Left ventricle myocardium inferior (tissue), 1 donor: ENCODE results near the gene CHD8. TPM values are rescaled to one million over a fixed set of nuclear protein-coding genes. Genes with fewer than 3 reads are reported as not detected.

ENCODE experiments used
- DNase-seq: peaks from one replicate; pipeline ENCODE4 v3.0.0-alpha.2; 2020
- H3K27ac ChIP-seq: fragments of 200-600 bp; replicated peaks from 2 replicates; pipeline ENCODE4 v1.8.0; 2021
- H3K27me3 ChIP-seq: fragments of 200-600 bp; 2 replicates; pipeline ENCODE4 v1.8.0; 2021; ENCODE audit warnings: low read depth
- H3K36me3 ChIP-seq: fragments of 200-600 bp; 2 replicates; pipeline ENCODE4 v1.8.0; 2021
- H3K4me1 ChIP-seq: fragments of 200-600 bp; 2 replicates; pipeline ENCODE4 v1.8.0; 2021
- H3K4me3 ChIP-seq: fragments of 200-600 bp; 2 replicates; pipeline ENCODE4 v1.8.0; 2021; ENCODE audit warnings: mild to moderate bottlenecking, moderate library complexity
- H3K9me3 ChIP-seq: fragments of 200-600 bp; replicated peaks from 2 replicates; pipeline ENCODE4 v1.8.0; 2021
- CTCF ChIP-seq: fragments of 200-600 bp; IDR thresholded peaks from 2 replicates; pipeline ENCODE4 v1.8.0; 2021; ENCODE audit warnings: antibody characterized with exemption, mild to moderate bottlenecking, borderline replicate concordance
- intact Hi-C: fragments of 100-400 bp; cut with micrococcal nuclease; formaldehyde crosslinking; loops from one replicate; pipeline ENCODE4 v1.11.0; 2022
- long read RNA-seq: library from polyadenylated mRNA; unstranded; transcript quantifications from one replicate; pipeline ENCODE4 v2.0.0, GENCODE V29; 2021
- total RNA-seq: library from RNA; stranded (reverse); fragmentation: NEBNext Ultra II Directional; extraction: Animal tissue kit (Norgen Biotek cat#: 25700); gene quantifications from one replicate; pipeline ENCODE4 v1.2.1, GENCODE V29; 2021
- donor health status: DM: no; HTN: yes; CAD: no; lungs with severe emphysema.

The CHD8 gene
- total RNA-seq = 27.9 TPM
- long read RNA-seq, partial matches to known transcripts = 8 of 10 reads
- long read RNA-seq, other reads (novel, unspliced or antisense) = 2 of 10 reads

GRCh38 chr14:21455912-21456667 lies at the start of gene CHD8:
Gene CHD8 (minus strand): TSS chr14:21456123. CDS start chr14:21431643, 24,480 bp downstream.
- H3K36me3 ChIP-seq = peaks cover 14% of the 10 kb centered on the region
- no peaks in the 10 kb centered on the region for H3K27me3 ChIP-seq
- no peaks in the 10 kb centered on the region for H3K9me3 ChIP-seq
- TF ChIP-seq CTCF = peak; percentile 65
- peak within 1 kb of the TSS; percentile 94 for H3K4me3 ChIP-seq
- peak within 1 kb of the TSS; percentile 97 for H3K27ac ChIP-seq
- intact Hi-C loops = no loop called here
- peak; percentile 99 for DNase-seq
- H3K4me1 ChIP-seq = peaks cover 28% of the 10 kb centered on the region

DNA sequence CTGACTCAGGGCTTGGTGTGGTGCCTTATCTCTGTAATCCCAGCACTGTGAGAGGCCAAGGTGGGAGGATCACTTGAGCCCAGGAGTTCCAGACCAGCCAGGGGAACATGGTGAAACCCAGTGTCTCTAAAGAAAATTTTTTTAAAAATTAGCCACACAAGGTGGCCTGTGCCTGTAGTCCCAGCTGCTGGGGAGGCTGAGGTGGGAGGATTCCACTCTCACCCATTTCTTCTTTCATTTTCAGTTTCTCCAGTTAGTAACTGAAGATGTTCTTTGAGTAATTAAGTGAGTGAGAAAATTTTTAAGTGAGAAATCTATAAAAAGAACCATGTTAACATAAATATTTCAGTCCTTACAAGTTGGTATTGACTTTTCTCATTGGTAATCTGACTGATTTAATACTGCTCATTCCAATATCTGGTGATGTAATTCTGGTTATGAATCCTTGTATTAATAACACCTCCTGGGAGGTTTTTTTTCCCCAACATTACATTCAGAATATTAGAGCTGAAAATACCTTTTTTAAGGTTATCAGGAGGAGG lies 49.2 kb upstream of the CHD8 start:
- H3K36me3 ChIP-seq = peaks cover 45% of the 10 kb centered on the region
- intact Hi-C loops = no loop called here
- H3K27ac ChIP-seq = no peak overlapping the region
- TF ChIP-seq CTCF = no peak
- peaks cover 21% of the 10 kb centered on the region for H3K4me1 ChIP-seq
- no peak overlapping the region for H3K4me3 ChIP-seq
- no peaks in the 10 kb centered on the region for H3K27me3 ChIP-seq
- no peaks in the 10 kb centered on the region for H3K9me3 ChIP-seq
- DNase-seq = no peak

- DNase-seq = no peak
- H3K4me1 ChIP-seq = peaks cover 5% of the 10 kb centered on the region
- intact Hi-C loops = no loop called here
- peaks cover 61% of the 10 kb centered on the region for H3K36me3 ChIP-seq
- no peak overlapping the region for H3K4me3 ChIP-seq
- no peaks in the 10 kb centered on the region for H3K9me3 ChIP-seq
- H3K27ac ChIP-seq = no peak overlapping the region
- TF ChIP-seq CTCF = no peak
- no peaks in the 10 kb centered on the region for H3K27me3 ChIP-seq
These were observed 47.5 kb upstream of the CHD8 start for GRCh38 chr14:21503376-21503775.

GRCh38 chr14:21501568-21501967 lies 45.6 kb upstream of the CHD8 start:
- Histone ChIP-seq H3K9me3 (no peaks in the 10 kb centered on the region), H3K27me3 (no peaks in the 10 kb centered on the region), H3K27ac (no peak overlapping the region), H3K4me3 (no peak overlapping the region), H3K36me3 (peaks cover 68% of the 10 kb centered on the region), H3K4me1 (no peaks in the 10 kb centered on the region)
- intact Hi-C loops = no loop called here
- no peak for DNase-seq
- no peak for TF ChIP-seq CTCF

GRCh38 chr14:21498540-21499526 lies 42.9 kb upstream of the CHD8 start:
- Histone ChIP-seq H3K4me1 (no peaks in the 10 kb centered on the region), H3K9me3 (no peaks in the 10 kb centered on the region), H3K27me3 (no peaks in the 10 kb centered on the region), H3K4me3 (no peak overlapping the region), H3K27ac (no peak overlapping the region), H3K36me3 (peaks cover 94% of the 10 kb centered on the region)
- peak; percentile 52 for TF ChIP-seq CTCF
- DNase-seq = no peak
- intact Hi-C loops = no loop called here
